ENCODE results near the gene MARCKSL1. TPM values are rescaled to one million over a fixed set of nuclear protein-coding genes. Genes with fewer than 3 reads are reported as not detected.

MARCKSL1 gene
- total and polyA plus RNA-seq, 2 of the 8 experiments (the other 6 are each of a cell fraction or from before 2014, with no cell fraction given) = 536 to 558 TPM

GRCh38 chr1:32352239-32352745, 16.3 kb upstream of the MARCKSL1 start:
- no peak overlapping the region for H3K9ac ChIP-seq (replicated peaks in 1 of 4; ENCODE audit: extremely low read depth in 1 of 4, low read depth in 3 of 4, low read length in 3 of 4)
- peak overlapping the region in 3 of 4 experiments; percentile 36 to 72 (median 57); a peak in 4 of 8 replicates for H3K4me3 ChIP-seq (ENCODE audit: extremely low read depth in 1 of 4, insufficient read depth in 2 of 4, low read depth in 3 of 4, low read length in 4 of 4)
- H2BK20ac ChIP-seq (ENCODE audit: low read length) = no peak overlapping the region
- FAIRE-seq (no peak), DNase-seq (ENCODE audit: low read depth in 1 of 2, low spot score in 2 of 2) (no peak)
- H3K27ac ChIP-seq (ENCODE audit: low read depth, low read length) = no peak overlapping the region
- 0 out of 2 replicates have a peak overlapping the region, but pooled peaks have one; percentile 95 for H4K8ac ChIP-seq (ENCODE audit: extremely low read depth, insufficient read depth, low read length)
- H3K4me1 ChIP-seq (replicated peaks in 1 of 4; ENCODE audit: control insufficient read depth in 3 of 4, insufficient read depth in 4 of 4, low read length in 3 of 4) = peaks cover 0 to 9% (median 3%) of the 10 kb centered on the region in 4 experiments; a peak in 5 of 7 replicates
- H2AFZ ChIP-seq (ENCODE audit: low read length) = no peak overlapping the region
- no peak overlapping the region for H3K56ac ChIP-seq (replicated peaks; ENCODE audit: insufficient read length, low read depth, low read length)
- no peak overlapping the region for H4K91ac ChIP-seq (replicated peaks; ENCODE audit: insufficient read length, low read length)
- H4K5ac ChIP-seq (ENCODE audit: insufficient read length, low read depth, low read length) = no peak overlapping the region
- peaks cover 0 to 2% of the 10 kb centered on the region in 2 experiments for H4K20me1 ChIP-seq (replicated peaks in 1 of 2; ENCODE audit: control insufficient read depth in 1 of 2, insufficient read depth in 2 of 2, low read length in 2 of 2)
- H3K36me3 ChIP-seq (ENCODE audit: control insufficient read depth in 2 of 4, insufficient read depth in 4 of 4, low read length in 3 of 4) = no peaks in the 10 kb centered on the region
- H3K23me2 ChIP-seq (ENCODE audit: low read depth, low read length) = peaks cover 6% of the 10 kb centered on the region; the same call in 1 of the 2 replicates
- peaks cover 2 to 20% (median 12%) of the 10 kb centered on the region in 4 experiments for H3K27me3 ChIP-seq (replicated peaks in 1 of 4; ENCODE audit: control insufficient read depth in 3 of 4, extremely low read depth in 1 of 4, insufficient read depth in 3 of 4, low read length in 3 of 4)
- no peak overlapping the region for H2BK120ac ChIP-seq (replicated peaks; ENCODE audit: low read depth, low read length)
- 80% methylated on average over 8 of the region's 8 CpGs; no CpG with 5 or more reads in 1 of the 2 experiments for WGBS, 2 experiments (ENCODE audit: extremely low coverage in 1 of 2, insufficient coverage in 1 of 2, insufficient read length in 1 of 2, insufficient replicate concordance in 2 of 2, low coverage in 1 of 2, low lambda C conversion rate in 2 of 2, missing lambda C conversion rate in 1 of 2)
- ChIA-PET CTCF (ENCODE audit: partially characterized antibody) (interaction anchor here (0.6 to 2.6 kb wide), 4 partner anchors 18 to 156 kb away, joined by 3 to 14 read pairs (median 4); no protein-coding TSS in a partner anchor), POLR2A (ENCODE audit: partially characterized antibody) (interaction anchor here (1.0 to 17.1 kb wide), 14 partner anchors 9 to 152 kb away, joined by 3 to 321 read pairs (median 6); partner anchors contain the start of genes BSDC1, CCDC28B, FAM167B and FAM229A)
- H3K18ac ChIP-seq (ENCODE audit: extremely low read depth, low read length) = peak overlapping the region; percentile 90; the same call in 1 of the 2 replicates
- H3K79me1 ChIP-seq (ENCODE audit: low read depth, low read length) = no peaks in the 10 kb centered on the region
- H3K14ac ChIP-seq (ENCODE audit: insufficient read length) = no peak overlapping the region
- H3K79me2 ChIP-seq (ENCODE audit: control insufficient read depth in 1 of 2, insufficient read depth in 2 of 2, low read length in 2 of 2) = no peaks in the 10 kb centered on the region
- 0 out of 2 replicates have a peak overlapping the region, but pooled peaks have one; percentile 40 for H2BK15ac ChIP-seq (ENCODE audit: low read length)
- peak overlapping the region; percentile 73 to 82 for H3K4me2 ChIP-seq (ENCODE audit: insufficient read depth in 1 of 2, low read depth in 2 of 2, low read length in 2 of 2)
- no peak overlapping the region for H3K4ac ChIP-seq (replicated peaks; ENCODE audit: insufficient read length, low read depth, low read length)
- H3K9me3 ChIP-seq (ENCODE audit: insufficient read depth in 2 of 2, low read depth in 1 of 2, low read length in 1 of 2) = peaks cover 6 to 12% of the 10 kb centered on the region in 2 experiments
- no peak overlapping the region for H2BK12ac ChIP-seq (ENCODE audit: low read depth, low read length)
- H3K23ac ChIP-seq (ENCODE audit: insufficient read length) = no peak overlapping the region
- no peak overlapping the region for H2BK5ac ChIP-seq (ENCODE audit: low read depth, low read length)
- no peak overlapping the region for H2AK5ac ChIP-seq (ENCODE audit: low read depth, low read length)
- no peak for TF ChIP-seq KDM5A (IDR thresholded peaks at IDR 0.05; ENCODE audit: low read length)
- no peak for TF ChIP-seq POLR2AphosphoS5 (IDR thresholded peaks at IDR 0.05; ENCODE audit: low read depth, low read length)
- TF ChIP-seq GTF2F1 (IDR thresholded peaks at IDR 0.05; ENCODE audit: borderline replicate concordance, low read depth, low read length) = no peak
- TF ChIP-seq USF2 (IDR thresholded peaks at IDR 0.05; ENCODE audit: low read length) = no peak
- no peak for TF ChIP-seq MAFK (IDR thresholded peaks at IDR 0.05; ENCODE audit: low read depth, low read length)
- TF ChIP-seq YY1 (IDR thresholded peaks at IDR 0.05; ENCODE audit: low read depth, low read length) = no peak
- no peak for TF ChIP-seq BCL11A (IDR thresholded peaks at IDR 0.05; ENCODE audit: low read depth in 2 of 2, low read length in 2 of 2)
- no peak for TF ChIP-seq NANOG (IDR thresholded peaks at IDR 0.05; ENCODE audit: insufficient read depth, low read depth, low read length, poor library complexity, severe bottlenecking)
- no peak for TF ChIP-seq JUND (IDR thresholded peaks at IDR 0.05; ENCODE audit: low read length)
- TF ChIP-seq POLR2A (IDR thresholded peaks at IDR 0.05; ENCODE audit: control extremely low read depth in 1 of 2, low read depth in 2 of 2, low read length in 2 of 2) = no peak
- no peak for TF ChIP-seq KDM4A (IDR thresholded peaks at IDR 0.05; ENCODE audit: low read depth, low read length, severe bottlenecking)
- TF ChIP-seq PHF8 (conservative IDR thresholded peaks at IDR 0.05; ENCODE audit: low read depth, low read length) = no peak
- TF ChIP-seq SIRT6 (IDR thresholded peaks at IDR 0.05; ENCODE audit: low read length) = no peak

Data from H1 (cell line).